ENCODE results near the gene RAB27B. TPM values are rescaled to one million over a fixed set of nuclear protein-coding genes. Genes with fewer than 3 reads are reported as not detected.

RAB27B gene, protein sequence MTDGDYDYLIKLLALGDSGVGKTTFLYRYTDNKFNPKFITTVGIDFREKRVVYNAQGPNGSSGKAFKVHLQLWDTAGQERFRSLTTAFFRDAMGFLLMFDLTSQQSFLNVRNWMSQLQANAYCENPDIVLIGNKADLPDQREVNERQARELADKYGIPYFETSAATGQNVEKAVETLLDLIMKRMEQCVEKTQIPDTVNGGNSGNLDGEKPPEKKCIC
- 0.11 TPM in 1 of 2 replicates, not detected in the other for total RNA-seq (2014; rRNA removed; shearing (Covaris generic))

DNA sequence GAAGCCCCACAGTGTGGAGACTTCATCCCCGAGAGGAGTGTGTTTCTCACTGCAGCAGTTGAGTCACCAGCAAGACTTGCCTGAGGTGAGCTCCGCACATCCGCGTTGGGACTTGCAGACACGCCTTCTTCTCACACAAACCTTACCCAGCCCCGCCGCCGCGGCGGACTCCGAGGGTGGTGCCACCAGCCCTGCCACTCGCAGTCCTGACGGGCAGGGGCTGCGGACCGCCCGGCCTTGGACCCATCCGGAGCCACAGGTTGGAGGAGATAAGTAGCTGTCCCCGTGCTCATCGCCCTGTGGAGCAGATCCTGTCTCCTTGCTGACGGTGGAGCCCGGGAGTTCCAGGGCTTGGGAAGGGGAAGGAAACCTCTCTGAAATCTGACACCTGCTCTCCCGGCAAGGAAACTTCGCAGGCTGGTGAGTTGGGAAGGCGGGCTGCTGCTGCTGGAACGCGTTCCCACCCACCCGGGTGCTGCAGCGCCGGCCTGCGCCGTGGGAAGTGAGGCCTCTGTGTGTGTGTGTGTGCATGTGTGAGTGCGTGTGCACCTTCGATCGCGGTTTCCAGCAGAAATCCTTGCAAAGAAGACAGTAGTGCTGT lies at the start of gene RAB27B:
RAB27B (plus strand) TSS at position 197 of the 601 bp plus-strand sequence. CDS start 49,109 bp downstream, outside the sequence.
- H3K4me3 ChIP-seq (ENCODE audit: insufficient read depth, low read depth, low read length), result peak within 1 kb of the TSS; percentile 53

DNA sequence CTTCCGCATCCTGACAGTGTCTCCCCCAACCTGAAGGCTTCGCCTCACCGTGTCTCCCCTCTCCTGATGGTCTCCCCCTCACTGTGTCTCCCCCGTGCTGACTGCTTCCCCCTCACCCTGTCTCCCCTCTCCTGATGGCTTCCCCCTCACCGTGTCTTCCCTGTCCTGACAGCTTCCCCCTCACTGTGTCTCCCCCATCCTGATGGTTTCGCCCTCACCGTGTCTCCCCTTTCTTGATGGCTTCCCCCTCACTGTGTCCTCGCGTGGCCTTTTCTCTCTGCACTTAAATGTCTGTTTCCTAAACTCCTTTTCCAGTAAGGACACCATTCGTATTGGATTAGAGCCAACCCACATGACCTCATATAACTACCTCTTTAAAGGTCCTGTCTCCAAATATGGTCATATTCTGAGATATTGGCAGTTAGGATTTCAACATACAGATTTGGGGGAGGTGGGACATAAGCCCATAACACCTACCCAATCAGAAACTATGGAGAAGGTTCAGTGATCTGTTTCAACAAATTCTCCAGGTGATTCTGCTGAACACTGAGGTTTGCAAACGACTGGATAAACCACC lies 47.9 kb upstream of the RAB27B start:
- H3K4me3 ChIP-seq (ENCODE audit: insufficient read depth, low read depth, low read length), result no peak overlapping the region
- H3K36me3 ChIP-seq (replicated peaks; ENCODE audit: control insufficient read depth, insufficient read depth, low read length), result no peaks in the 10 kb centered on the region
- no peaks in the 10 kb centered on the region for H3K27me3 ChIP-seq (ENCODE audit: control insufficient read depth, insufficient read depth, low read length)
- DNase-seq, result no peak

More for the DNA sequence above, at the start of gene RAB27B:
- Histone ChIP-seq H3K27me3 (ENCODE audit: control insufficient read depth, insufficient read depth, low read length) (no peaks in the 10 kb centered on the region), H3K36me3 (replicated peaks; ENCODE audit: control insufficient read depth, insufficient read depth, low read length) (no peaks in the 10 kb centered on the region)
- DNase-seq, result peak; percentile 76

DNA sequence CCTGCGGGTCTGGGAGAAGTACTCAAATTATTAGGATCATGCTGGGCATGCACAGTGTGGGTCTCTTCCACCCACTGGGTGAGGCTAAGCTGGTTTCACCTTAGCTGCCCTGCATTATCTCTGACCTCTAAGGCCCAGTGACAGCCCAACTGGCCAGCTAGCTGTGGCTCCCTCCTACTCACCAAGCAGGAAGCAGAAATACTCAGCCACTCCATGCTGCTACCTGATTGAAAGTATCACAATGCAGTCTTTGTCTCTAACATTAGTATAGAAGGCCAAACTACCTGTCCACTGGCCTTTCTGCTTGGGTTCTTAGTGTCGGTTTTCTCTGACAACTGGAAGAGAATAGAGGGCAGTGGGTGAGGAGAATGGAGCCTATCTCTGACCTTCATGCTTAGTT lies 47.3 kb upstream of the RAB27B start:
- H3K27me3 ChIP-seq (ENCODE audit: control insufficient read depth, insufficient read depth, low read length), result no peaks in the 10 kb centered on the region
- H3K4me3 ChIP-seq (ENCODE audit: insufficient read depth, low read depth, low read length), result no peak overlapping the region
- DNase-seq, result no peak
- no peaks in the 10 kb centered on the region for H3K36me3 ChIP-seq (replicated peaks; ENCODE audit: control insufficient read depth, insufficient read depth, low read length)

DNA sequence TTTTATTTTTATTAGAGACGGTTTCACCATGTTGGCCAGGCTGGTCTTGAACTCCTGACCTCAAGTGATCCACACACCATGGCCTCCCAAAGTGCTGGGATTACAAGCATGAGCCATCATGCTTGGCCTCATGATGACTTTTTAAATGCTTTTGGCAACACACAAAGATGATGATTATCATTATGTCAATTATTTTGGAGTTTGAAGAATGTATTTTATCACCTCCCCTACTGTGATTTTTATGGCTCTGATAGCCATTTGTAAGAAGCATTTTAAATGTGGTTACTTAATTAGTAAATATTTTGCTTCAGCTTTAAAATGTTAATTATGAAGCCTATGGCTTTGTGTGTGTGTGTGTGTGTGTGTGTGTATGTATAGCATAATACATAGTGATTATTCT lies 45.1 kb upstream of the RAB27B start:
- no peak for DNase-seq

DNA sequence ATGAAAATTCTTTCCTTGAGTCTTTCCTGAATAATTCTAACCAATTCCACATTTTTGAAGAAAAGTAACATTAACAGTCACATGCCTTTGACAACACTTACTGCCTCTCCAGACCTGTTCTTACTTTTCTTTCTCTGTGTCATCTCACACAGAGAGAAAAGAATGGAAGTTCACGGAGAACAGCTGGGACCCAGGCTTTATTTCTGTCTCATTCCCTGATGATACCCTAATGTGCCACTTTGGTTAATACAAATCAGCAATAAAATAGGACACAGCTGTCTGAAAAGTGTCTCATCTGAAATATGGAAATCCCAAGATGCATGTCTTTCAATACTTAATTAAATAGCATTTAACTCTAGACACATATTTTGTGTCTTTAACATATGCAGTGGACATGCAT lies 42.1 kb upstream of the RAB27B start:
- Histone ChIP-seq H3K36me3 (replicated peaks; ENCODE audit: control insufficient read depth, insufficient read depth, low read length) (no peaks in the 10 kb centered on the region), H3K27me3 (ENCODE audit: control insufficient read depth, insufficient read depth, low read length) (no peaks in the 10 kb centered on the region)

More for the DNA sequence above, 45.1 kb upstream of the RAB27B start:
- Histone ChIP-seq H3K36me3 (replicated peaks; ENCODE audit: control insufficient read depth, insufficient read depth, low read length) (no peaks in the 10 kb centered on the region), H3K27me3 (ENCODE audit: control insufficient read depth, insufficient read depth, low read length) (no peaks in the 10 kb centered on the region), H3K4me3 (ENCODE audit: insufficient read depth, low read depth, low read length) (no peak overlapping the region)

DNA sequence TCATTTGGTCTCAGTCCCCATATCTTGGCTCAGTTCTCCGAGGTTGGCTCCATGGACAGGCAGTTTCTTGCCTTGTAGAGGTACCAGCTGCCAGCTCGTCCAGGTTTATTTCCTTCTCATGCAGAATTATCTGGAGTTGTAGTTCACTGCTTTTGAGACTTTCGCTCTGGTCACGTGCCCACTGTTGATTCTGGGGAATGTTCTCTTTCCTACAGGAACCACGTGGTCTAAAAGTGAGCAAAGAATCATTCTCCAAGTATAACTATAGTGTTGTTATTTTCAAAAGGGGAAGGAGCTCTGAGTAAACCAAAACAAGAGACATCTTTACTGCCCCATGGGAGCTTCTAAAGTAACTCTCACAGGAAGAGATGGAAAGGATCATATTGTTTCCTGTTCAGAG lies 41.2 kb upstream of the RAB27B start:
- Histone ChIP-seq H3K27me3 (ENCODE audit: control insufficient read depth, insufficient read depth, low read length) (no peaks in the 10 kb centered on the region), H3K4me3 (ENCODE audit: insufficient read depth, low read depth, low read length) (no peak overlapping the region), H3K36me3 (replicated peaks; ENCODE audit: control insufficient read depth, insufficient read depth, low read length) (no peaks in the 10 kb centered on the region)
- no peak for DNase-seq

More for the DNA sequence above, 42.1 kb upstream of the RAB27B start:
- no peak for DNase-seq
- no peak overlapping the region for H3K4me3 ChIP-seq (ENCODE audit: insufficient read depth, low read depth, low read length)

DNA sequence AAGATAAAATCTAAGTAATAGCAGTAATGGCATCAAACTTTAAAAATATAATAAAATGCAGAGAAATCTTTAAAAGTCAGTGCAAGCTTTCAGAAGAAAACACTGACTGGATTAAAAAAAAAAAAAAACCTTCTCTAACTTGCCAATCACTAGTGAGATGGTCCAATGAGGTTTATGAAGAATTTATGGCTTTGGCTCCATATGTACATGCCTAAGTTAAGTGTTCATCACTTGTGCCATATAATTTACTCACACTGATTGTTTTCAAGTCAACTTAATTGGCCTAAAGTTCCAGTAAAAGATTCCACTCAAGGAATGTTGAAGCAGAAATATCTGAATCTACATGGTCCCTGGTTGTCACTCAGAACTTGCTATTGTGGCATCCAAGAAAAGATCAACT lies 40.7 kb upstream of the RAB27B start:
- Histone ChIP-seq H3K27me3 (ENCODE audit: control insufficient read depth, insufficient read depth, low read length) (no peaks in the 10 kb centered on the region), H3K36me3 (replicated peaks; ENCODE audit: control insufficient read depth, insufficient read depth, low read length) (no peaks in the 10 kb centered on the region)
- DNase-seq, result no peak

DNA sequence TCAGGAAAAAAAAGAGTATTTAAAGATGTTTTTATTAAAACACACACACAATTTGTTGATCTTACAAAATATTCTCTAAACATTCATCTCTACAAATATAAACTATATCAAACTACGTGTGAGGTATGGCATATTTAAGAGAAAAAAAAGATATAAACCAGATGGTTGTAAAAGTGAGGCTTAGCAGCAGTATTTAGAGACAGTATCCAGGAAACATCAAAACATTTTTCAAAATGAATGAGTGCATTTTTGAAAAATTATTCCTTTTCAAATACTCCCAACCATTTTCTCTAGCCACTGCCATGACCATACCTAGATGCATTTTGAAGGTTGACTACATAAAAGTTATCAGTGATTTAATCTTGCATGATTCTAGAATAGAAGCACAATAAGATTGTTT lies 38.2 kb upstream of the RAB27B start:
- H3K36me3 ChIP-seq (replicated peaks; ENCODE audit: control insufficient read depth, insufficient read depth, low read length), result no peaks in the 10 kb centered on the region

More for the DNA sequence above, 40.7 kb upstream of the RAB27B start:
- no peak overlapping the region for H3K4me3 ChIP-seq (ENCODE audit: insufficient read depth, low read depth, low read length)

DNA sequence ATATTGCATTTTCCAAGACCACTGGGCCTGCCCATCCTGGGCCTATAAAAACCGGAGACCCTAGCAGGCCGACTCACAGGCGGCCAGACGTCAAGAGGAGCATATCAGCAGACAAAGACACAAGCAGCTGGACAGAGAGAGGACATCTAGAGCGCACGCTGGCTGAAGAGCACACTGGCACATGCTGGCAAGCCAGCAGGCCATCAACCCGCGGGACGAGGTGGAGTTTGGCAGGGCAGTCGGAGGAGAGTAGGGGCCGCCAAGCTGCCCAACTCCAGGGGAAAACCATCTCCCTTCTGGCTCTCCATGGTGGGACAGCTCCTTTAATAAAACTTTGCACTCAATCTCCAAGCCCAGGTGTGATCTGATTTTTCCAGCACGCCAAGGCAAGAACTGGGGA lies 36.6 kb upstream of the RAB27B start:
- H3K4me3 ChIP-seq (ENCODE audit: insufficient read depth, low read depth, low read length), result no peak overlapping the region
- no peaks in the 10 kb centered on the region for H3K36me3 ChIP-seq (replicated peaks; ENCODE audit: control insufficient read depth, insufficient read depth, low read length)
- H3K27me3 ChIP-seq (ENCODE audit: control insufficient read depth, insufficient read depth, low read length), result no peaks in the 10 kb centered on the region
- DNase-seq, result no peak

More for the DNA sequence above, 38.2 kb upstream of the RAB27B start:
- H3K27me3 ChIP-seq (ENCODE audit: control insufficient read depth, insufficient read depth, low read length), result no peaks in the 10 kb centered on the region
- DNase-seq, result no peak
- H3K4me3 ChIP-seq (ENCODE audit: insufficient read depth, low read depth, low read length), result no peak overlapping the region

DNA sequence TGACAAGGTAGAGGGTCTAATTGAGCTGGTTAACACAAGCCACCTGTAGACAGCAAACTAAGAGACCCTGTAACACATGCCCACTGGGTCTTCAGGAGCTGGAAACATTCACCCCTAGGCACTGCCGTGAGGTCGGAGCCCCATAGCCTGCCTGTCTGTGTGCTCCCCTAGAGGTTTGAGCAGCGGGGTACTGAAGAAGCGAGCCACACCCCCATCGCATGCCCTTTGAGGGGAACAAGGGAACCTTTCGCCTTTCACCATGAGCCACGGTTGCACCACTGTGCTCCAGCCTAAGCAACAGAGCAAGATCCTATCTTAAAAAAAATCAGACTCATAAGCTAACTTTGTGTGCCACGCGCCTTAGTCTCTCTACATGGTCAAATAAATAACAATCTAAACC lies 36.2 kb upstream of the RAB27B start:
- Histone ChIP-seq H3K4me3 (ENCODE audit: insufficient read depth, low read depth, low read length) (no peak overlapping the region), H3K27me3 (ENCODE audit: control insufficient read depth, insufficient read depth, low read length) (no peaks in the 10 kb centered on the region), H3K36me3 (replicated peaks; ENCODE audit: control insufficient read depth, insufficient read depth, low read length) (no peaks in the 10 kb centered on the region)
- no peak for DNase-seq

DNA sequence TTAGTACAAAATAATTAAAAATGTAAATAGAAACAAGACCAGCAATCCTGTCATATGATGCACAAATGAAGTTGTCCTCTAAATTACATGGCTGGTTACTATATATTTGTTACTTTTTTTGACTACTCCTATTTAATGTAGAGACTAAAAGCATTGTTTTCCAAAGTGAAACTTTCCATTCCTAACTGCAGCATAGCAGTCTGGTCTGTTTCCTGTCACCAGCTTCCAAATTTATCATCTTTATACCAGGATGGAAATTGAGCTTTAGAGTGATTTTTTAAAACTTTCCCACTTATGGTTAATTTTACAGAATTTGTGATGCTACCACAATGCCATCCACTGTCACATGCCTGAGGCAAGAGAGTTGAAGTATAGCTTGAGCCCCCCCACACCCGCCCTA lies 33.5 kb upstream of the RAB27B start:
- DNase-seq, result no peak
- Histone ChIP-seq H3K4me3 (ENCODE audit: insufficient read depth, low read depth, low read length) (no peak overlapping the region), H3K27me3 (ENCODE audit: control insufficient read depth, insufficient read depth, low read length) (no peaks in the 10 kb centered on the region), H3K36me3 (replicated peaks; ENCODE audit: control insufficient read depth, insufficient read depth, low read length) (no peaks in the 10 kb centered on the region)

DNA sequence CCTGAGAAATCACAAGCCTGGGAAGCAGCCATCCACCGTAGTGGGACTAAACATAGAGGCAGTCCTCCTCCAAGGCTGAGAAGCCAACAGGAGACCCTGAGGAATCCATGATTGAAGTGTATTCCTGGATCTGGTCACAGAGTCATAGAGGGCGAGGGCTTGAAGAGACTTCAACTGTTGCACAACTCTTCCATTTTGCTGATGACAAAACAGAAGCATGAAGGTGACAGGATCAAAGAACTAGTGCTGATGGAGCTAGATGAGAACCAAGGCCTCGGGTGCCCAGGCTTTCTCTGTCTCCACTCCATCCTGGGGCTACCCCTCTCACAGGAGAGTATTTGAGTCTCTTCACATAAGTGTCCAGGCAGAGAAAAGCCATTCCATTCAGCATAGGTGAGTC lies 30.1 kb upstream of the RAB27B start:
- Histone ChIP-seq H3K36me3 (replicated peaks; ENCODE audit: control insufficient read depth, insufficient read depth, low read length) (no peaks in the 10 kb centered on the region), H3K4me3 (ENCODE audit: insufficient read depth, low read depth, low read length) (no peak overlapping the region), H3K27me3 (ENCODE audit: control insufficient read depth, insufficient read depth, low read length) (no peaks in the 10 kb centered on the region)
- DNase-seq, result no peak

DNA sequence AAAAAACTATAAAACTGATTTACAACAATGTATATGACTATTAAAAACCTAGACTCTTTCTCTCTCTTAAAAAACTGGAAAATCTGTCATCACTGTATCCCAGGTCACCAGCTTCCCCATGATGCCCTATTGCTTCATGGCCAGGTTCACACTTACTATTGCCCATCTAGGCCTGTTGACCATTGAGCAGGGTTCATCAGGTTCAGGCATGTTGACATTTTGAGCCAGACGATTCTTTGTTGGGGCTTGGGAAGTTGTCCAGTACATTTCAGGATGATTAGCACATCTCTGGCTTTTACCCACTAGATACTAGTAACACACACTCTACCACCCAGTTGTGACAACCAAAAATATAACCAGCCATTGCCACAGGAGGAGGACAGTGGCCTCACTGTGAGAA lies 26.9 kb upstream of the RAB27B start:
- no peak for DNase-seq
- Histone ChIP-seq H3K36me3 (replicated peaks; ENCODE audit: control insufficient read depth, insufficient read depth, low read length) (no peaks in the 10 kb centered on the region), H3K27me3 (ENCODE audit: control insufficient read depth, insufficient read depth, low read length) (no peaks in the 10 kb centered on the region), H3K4me3 (ENCODE audit: insufficient read depth, low read depth, low read length) (no peak overlapping the region)

DNA sequence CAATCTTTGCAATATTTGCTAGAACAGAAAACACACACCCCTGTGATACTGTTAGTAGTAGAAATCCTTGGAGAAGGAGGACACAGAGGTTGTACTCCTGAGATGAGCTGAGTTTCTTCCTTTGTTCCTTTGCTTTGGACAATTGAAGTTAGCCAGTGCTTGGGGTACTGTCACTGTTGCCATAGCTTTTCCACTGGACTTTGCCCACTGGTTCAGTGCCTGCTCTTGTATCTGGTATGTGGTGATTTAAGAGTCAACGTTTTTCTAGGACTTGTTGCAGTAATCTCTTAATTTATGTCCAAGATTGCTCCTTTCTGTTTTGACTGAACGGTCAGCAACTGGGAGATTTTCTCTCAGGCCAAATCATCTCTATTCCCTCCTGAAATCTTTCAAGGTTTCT lies 26.1 kb upstream of the RAB27B start:
- no peak overlapping the region for H3K4me3 ChIP-seq (ENCODE audit: insufficient read depth, low read depth, low read length)
- DNase-seq, result no peak
- H3K27me3 ChIP-seq (ENCODE audit: control insufficient read depth, insufficient read depth, low read length), result no peaks in the 10 kb centered on the region
- no peaks in the 10 kb centered on the region for H3K36me3 ChIP-seq (replicated peaks; ENCODE audit: control insufficient read depth, insufficient read depth, low read length)

DNA sequence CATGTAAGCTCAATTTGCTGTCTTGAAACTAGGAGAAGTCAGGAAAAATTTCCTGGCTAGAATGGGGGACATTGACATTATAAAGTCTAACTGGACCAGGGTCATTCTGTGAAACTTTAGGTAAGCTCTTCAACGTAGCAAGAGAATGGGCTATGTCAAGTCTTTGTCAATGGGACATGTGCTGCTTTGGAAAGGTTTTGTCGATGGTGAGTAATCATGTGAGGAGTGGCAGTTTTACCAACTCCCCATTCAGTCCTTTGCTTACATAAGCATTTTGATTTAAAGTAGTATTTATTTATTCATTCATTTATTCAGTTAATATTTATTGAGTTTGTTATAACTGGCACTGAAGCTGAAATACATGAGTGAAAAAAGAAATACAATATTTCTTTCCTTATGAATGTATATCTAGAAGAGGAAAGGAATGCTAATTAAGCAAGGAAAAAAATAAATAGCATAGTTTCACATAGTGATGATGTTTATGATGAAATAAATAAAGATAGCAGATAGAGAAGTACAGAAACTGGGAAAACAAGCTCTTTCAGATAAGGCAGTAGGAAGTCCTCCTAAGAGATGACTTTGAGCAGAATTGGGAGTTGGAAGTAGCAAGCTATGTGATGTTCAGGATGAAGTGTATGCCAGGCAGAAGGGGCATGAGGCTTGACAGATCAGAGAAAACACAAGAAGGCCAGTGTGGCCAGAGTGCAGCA lies 25.4 kb upstream of the RAB27B start:
- no peak for DNase-seq
- Histone ChIP-seq H3K36me3 (replicated peaks; ENCODE audit: control insufficient read depth, insufficient read depth, low read length) (no peaks in the 10 kb centered on the region), H3K4me3 (ENCODE audit: insufficient read depth, low read depth, low read length) (no peak overlapping the region), H3K27me3 (ENCODE audit: control insufficient read depth, insufficient read depth, low read length) (no peaks in the 10 kb centered on the region)

Measured in H7 (cell line).